Right forelimb (tissue), 1 donor: ENCODE results near the gene PREX1.
"Not testable (repeated sequence)": the region's sequence is repeated elsewhere in the genome, so short reads cannot be mapped to it uniquely, and the experiment has no call there.

Source experiments
- DNase-seq: peaks from one replicate; pipeline ENCODE4 v3.0.0-alpha.2; 2018

Gene PREX1

DNA sequence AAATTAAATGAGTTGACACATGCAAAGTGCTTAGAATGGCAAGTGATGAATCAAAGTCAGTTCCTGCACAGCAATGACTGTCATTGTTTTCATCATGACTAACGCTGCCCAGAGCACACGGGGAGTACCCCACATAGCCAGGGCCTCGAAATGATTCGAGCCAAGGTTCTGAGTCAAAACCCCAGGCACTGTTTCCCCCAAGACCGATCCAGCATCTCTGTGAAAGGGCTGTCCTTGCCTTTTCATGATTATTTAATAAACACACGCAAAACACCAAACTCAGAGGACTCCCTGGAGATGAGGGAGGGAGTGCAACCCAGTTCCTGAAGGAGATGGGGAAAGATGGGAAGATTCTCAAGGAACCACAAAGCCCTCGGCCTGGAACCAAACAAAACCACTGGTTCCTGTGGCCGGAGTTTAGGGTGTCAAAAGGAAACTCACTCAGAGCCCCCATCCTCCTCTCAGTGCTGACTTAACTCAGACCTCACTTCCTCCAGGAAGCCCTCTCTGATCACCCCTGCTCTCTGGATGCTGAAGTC, 3.8 kb downstream of the PREX1 start:
- no peak for DNase-seq

DNA sequence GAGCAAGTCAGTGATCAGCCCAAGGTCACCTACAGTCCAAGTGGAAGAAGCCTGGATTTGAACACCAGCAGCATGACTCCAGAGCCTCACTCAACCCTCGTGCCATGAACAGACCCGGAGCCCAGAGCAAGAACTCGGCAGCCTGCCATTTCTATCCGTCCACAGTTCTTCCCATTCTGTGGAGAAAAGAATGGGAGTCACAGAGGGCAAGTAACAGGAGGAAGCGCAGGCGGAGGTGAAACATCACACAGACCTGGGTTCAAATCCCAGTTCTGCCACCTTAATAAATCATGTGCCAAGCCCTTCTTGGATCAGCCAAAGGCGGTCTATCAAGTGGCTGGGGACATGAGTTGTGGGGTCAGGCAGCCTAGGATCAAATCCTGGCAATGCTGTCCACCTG, 4.3 kb downstream of the PREX1 start:
- no peak for DNase-seq

DNA sequence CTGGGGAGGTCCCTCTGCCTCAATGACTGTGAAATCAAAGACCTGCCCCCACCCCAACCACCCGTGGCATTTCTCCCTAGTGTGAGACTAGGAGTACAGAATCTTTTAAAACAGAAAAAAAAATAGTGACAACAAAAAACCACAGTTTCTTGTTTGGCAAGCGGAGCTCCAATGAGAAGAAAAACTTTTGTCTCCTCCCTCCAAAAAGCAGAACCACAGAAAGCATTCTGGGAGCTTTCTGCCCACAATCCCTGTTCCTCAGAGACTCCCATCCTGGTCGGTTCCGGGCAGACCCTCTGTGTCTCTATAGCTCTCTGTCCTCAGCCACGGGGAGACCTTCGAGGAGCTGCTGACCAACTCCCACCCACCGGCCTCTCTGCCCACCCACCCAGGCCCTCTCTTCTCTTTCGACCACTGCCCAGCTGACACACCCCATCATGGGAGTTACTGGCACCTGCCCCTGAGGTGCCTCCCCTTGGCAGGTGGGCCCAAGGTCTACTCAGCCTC, 4.9 kb downstream of the PREX1 start:
- DNase-seq: no peak

DNA sequence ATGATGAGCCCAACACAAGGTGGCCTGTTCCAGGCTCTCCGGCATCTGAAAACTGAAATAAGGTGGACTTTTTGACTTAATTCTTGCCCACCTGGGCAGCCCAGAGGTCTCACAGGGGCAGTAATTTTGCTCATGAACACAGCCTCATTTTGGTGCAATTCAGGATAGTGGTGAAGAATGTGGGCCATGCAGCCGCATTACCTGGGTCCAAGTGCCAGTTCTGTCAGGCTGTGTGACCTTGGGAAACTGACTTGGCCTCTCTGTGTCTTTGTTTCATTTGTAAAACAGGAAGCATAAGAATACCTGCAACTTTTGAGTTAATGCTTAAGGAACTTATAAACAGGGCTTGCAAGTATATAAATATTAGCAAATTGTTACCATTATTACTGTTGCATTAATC, 5.6 kb downstream of the PREX1 start:
- no peak for DNase-seq

DNA sequence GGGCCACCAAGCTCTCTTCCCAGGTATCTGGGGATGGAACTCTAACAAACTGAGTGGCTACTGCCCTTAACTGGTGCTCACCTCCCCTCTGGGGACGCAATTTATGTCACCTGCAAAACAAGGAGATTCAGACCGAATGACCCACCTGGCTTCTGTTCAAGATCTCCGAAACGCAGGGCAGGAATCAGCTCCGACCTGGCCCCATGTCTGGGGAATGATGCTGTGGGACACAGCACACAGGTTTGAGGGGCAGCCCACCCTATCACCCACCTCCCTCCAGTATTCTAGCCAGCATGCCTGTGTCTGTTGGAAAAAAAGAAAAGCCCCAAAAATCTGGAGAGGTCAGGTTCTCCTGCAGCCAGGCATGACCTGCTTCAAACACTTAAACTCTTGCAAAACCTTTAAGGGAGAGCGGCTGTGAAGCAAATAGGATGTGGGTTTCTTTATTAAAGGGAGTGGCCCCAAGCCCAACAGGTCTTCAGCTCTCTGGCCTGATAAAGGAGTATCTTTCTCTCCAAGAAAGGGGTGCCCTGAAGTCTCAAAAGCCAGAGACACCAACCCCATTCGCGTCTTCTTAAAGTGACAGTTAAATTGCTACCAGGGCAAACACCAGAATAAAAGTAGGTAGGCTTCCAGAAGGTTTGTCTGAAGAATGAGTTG, 6.4 kb downstream of the PREX1 start:
- DNase-seq: no peak

DNA sequence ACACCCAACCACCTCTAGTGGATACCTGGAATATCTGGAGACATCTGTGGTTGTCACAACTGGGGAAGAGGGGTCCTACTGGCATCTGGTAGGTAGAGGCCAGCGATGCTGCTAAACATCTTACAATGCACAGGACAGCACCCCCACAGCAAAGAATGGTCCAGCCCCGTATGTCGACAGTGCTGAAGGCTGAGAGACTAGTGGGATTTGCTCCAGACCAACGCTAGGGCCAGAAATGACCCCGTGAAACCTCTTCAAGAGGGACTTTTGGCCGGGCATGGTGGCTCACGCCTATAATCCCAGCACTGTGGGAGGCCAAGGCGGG, 7.2 kb downstream of the PREX1 start:
- no peak for DNase-seq

DNA sequence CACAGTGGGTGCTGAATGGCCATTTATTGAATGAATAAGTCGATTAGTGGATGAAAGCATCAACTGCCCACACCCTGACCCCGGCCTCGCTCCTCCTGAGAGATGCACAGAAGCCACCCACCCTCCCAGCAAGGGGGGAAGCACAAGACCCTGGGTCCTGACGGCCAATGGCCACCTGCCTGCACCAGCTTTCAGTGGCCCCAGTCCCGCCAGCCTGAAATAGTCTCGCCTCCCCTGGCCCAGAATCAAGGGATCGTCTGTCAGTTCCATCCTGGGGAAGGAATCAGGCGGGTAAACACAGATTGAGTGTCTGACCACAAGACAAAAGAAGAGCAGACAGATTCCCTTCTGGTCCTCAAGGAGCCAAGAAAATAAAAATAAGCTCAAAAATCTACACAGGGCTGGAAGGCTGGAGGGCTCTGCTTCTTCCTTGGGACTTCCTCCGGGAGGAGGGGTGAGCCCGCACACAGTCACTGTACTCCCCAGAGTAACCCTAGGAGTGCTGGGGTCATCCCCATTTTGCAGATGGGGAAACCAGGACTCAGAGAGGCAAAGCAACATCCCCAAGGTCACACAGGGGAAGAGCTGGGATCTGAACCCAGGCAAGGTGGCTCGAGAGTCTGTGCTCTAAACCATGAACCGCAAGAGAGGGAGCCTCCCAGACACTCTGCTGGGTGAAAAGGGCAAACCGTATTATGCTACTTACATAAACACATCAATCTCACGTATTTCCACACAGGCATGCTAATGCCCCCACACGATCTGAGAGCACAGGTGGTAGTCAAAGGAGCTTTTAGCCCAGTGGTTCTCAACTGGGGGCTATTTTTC, 7.8 kb downstream of the PREX1 start:
- DNase-seq: no peak

DNA sequence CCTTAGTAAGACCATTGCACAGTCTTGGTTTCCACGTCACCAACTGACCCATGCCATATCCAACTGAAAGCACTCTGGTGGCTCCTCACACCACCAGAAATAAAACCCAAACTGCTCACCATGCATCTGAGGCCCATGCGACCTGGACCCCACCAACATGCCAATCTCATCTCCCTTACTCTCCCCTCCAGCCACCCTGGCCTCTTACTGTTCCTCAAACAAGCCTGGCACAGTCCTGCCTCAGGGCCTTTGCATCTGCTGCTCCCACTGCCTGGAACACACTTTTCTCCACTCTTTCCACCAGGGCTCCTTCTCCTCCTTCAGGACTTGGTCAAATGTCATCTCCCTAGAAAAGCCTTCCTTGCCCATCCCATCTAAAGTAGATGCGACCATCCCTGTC, 8.7 kb downstream of the PREX1 start:
- DNase-seq: no peak

DNA sequence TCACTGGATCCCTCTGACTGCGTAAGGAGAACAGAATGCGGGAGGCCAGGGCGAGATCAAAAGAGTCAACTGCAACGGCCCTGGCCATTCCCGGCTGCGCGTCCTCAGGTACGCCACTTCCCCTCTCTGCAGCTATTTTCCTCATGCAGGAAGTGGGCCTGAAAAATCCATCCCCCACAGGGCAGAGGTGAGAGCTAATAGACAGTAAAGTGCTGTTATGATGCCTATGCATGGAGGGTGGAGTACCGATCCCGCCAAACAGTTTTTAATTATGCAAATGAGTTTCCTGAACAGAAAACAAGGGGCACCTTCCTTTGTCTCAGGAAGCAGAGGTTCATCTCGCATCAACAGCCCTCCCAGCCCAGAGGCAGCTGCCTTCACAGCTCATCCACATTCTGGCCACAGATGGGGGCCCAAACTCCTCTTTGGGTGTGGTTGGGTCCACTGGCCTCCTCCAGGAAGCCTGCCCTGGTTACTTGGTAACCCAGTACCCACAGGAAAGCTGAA, 9.3 kb downstream of the PREX1 start:
- no peak for DNase-seq

DNA sequence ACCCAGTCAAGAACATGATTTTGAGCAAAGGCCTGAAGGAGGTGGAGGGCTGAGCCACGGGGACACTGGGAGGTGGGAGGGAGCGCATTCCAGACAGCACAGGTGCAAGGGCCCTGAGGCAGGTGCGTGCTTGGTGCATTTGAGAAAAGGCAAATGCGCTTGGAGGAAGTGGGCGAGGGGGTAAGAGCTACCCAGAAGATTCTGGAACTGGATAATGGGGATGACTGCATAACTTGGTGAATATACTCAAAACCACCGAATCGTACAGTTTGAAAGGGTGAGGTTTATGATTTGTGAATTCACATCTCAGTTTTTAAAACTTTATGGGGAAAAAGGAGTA, 9.8 kb downstream of the PREX1 start:
- DNase-seq: no peak

DNA sequence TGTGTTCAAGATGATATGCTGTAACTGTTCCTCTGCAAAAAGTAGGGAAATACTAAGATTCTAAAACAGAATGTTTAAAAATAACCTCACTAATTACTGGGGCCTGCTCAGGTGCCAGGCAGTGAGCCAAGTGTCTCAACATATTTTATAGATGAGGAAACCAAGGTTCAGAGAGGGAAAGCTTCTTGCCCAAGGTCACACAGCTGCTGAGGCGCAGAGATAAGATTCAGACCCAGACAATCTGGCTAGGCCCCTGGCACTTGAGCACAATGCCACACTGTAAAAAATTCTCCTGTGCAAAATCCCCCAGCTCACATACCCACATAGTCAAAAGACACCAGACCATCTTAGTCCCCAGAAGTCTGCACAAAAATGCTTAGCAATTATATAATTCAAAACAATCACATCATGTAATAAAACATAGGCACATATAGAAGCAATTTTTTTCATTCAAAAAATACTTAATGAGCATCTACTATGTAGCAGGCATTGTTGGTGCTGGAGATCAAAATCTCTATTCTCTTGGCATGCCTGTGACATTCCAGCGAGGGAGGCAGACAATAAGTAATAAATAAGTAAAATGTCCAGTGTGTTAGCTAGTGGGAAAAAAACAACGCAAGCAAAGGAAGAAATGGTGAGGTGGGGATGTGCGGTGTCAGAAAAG, 10.3 kb downstream of the PREX1 start:
- no peak for DNase-seq

DNA sequence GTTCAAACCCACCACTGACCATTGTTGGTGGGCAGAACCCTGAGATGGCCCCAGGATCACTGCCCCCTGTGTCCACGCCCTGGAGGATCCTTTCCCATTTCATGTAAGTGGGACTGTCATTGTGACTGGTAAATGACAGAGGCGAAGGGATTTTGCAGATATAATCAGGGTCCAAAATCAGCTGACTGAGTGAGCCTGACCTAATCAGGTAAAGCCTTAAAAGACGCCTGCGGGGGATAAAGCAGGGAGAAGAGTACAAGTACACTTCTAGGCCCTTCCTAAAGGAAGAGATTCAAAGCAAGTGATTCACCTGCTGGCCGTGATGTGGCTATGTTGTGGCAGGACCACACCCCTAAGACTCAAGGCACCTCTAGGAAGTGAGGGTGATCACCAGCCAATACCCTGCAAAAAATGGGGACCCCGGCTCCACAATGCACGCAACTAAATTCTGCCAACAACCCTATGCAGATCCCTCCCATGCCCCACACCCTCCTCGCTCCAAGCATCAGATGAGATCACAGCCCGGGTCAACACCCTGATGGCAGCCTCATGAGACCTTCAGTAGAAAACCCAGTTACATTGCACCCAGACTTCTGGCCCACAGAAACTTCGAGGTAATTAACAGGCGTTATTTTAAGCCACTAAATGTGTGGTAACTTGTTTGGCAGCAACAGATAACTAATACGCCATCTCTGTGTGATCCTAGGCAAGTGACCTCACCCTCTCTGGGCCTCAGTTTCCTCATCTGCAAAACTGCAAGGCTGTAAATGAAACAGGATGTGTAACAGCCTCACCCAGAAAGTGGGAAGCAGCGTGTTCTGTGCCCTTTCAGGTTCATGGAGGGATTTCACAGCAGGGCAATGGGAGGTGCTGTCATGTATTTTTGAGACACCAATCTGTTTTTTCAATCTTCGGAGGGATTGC, 11.3 kb downstream of the PREX1 start:
- DNase-seq: no peak

DNA sequence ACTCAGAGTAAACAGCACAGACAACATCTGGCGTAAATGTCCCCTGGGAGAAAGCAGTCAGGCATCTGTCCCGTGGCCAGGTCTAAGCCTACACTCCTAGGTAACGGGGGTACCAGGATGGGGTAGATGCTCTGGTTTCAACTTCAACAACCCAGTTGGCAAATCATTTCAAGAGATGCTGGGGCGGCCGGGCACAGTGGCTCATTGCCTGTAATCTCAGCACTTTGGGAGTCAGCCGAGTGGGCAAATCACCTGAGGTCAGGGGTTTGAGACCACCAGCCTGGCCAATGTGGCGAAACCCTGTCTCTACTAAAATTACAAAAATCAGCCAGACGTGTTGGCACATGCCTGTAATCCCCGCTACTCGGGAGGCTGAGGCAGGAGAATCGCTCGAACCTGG, 12.3 kb downstream of the PREX1 start:
- DNase-seq: no peak

DNA sequence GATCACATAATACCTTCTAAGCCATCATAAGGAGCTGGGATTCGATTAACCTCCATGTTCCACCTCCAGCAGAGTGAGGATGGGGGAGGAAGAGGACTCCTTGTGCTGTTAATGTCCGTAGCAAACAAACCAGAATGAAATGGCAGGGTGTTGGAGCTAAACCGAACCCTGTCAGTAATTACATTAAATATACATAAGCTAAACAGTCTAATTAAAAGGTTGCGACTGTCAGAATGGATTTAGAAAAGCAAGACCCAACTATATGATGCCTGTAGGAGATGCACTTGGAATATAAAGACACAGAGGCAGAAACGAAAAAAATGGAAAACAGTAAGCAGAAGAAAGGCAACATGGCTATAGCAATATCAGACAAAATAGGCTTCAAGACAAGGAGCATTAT, 13.2 kb downstream of the PREX1 start:
- DNase-seq: no peak

DNA sequence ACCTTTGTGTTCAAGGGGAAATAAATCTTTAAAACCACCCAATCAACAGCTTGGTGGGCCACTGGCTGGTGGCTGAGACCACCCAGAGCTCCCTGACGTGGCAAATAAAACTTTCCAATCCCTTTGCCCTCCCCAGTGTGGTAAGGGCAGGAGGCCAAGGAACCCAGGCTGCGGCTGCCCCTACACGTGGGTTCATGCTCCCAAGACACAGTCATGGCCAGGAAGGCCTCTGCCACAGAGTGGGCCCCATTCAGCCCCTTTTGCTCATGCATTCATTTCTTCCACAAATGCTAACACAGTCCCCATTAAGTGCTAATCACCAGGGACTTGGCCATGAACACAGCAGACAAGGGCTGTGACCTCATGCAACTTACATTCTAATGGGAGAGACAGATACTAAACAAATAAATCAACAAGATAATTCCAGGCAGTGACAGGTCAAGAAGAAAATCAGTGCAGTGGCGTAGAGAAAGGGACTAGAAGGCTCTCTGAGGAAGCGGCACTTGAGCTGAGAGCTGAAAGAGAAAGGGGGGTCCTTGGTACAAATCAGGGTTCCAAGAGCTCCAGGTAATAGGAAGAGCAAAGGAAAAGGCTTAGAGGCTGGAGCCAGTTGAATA, 13.8 kb downstream of the PREX1 start:
- DNase-seq: no peak

DNA sequence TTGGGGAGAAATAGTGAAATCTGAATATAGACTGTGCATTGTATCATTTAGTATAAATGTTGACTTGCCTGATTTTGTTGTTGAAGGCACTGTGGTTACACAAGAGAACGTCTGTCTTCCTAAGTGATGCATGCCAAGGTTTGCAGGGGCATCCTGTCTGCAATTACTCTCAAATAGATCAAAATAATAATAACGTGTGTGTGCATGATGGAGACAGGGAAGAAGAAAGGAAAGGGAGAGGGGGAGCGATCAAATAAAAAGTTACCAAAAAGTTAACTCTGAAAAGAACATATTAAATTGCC, 14.4 kb downstream of the PREX1 start:
- no peak for DNase-seq

DNA sequence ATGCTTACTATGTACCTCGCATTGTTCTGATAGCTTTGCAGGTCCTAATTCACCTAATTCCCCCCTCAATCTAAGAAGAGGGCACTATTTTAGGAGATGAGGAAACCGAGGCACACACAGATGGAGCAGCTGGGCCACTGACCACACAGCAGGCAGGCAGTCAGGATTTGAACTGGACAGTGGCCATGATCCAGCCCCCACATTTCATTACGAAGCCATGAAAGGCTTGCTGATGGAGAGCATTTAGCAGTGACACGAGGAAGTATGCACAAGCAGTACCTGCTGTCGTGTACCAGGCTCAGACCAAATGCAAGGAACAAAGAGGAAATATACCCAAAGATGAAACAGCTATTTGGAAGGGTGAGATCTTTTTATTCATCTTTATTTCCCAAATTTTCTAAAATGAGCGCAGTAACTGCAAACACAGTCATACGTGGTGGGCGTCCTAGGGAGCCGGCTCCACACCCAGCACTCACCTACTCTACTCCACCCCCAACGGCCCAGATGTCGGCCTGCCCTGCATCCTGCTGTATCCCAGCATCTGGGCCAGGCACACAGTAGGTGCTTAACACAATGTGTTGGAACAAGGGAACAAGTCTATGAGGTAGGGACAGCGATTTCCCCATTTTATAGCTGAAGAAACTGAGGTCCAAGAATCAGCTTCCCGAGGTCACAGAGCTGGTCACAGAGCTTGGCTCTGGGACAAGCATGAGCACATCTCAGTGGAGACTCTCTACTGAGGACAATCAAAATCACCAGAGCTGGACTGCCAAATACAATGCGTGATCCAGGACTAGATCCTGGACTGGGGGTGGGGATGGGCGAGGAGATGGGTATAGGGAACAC, 15.0 kb downstream of the PREX1 start:
- no peak for DNase-seq

DNA sequence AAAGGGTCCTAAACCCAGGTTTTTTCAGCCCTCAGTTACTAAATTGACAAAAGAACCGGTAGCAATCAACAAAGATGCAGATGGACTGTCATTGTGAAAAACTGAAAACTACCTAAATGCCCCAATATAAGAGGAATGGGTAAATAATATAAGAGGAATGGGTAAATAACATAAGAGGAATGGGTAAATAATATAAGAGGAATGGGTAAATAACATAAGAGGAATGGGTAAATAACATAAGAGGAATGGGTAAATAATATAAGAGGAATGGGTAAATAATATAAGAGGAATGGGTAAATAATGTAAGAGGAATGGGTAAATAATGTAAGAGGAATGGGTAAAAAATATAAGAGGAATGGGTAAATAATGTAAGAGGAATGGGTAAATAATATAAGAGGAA, 15.7 kb downstream of the PREX1 start:
- not testable (repeated sequence) for DNase-seq

DNA sequence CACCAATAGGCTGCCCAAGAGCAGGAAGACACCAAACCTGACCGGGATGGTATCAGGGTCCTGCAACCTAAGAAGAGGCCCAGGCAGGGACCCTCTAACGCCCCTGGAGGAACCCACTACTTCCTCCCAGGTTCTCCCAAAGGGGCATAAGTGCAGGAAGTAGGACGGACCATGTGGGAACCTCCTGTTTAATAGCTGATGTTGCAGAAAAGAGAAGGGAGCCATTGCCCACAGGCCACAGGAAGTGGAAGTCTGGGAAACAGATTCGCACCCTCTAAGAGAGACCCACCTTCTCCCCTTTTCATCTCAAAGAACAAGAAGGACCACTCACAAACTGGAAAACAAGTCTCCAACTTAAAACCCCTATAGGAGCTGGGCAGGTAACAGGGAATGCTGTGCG, 18.1 kb downstream of the PREX1 start:
- no peak for DNase-seq

DNA sequence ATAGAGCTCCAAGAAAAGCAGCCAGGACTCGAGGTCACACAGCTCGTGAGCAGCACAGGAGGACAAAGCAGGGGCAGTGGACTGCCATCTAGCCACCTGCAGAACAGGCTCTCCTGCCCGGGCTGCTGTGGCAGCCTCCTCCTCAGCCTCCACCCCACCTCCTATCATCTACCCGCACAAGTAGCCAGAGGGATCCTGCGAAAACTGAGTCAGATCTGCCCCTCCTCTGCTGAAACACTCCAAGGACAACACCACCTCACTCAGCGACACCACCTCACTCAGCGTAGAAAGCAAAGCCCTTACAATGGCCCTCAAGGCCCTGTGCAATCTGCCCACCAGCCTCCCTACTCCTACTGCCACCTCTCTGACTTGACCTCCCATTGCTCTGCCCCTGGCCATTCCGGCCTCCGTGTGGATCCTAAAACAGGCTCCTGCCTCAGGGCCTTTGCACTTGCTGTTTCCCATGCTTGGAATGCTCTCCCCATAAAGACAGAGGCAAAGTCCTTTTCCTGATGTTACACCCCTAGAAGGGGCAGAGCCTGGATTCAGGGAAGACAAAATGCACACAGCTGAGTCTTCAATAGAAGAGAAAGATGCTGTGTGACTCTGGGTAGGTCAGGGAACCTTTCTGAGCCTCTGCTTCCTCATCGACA, 19.3 kb downstream of the PREX1 start:
- no peak for DNase-seq
